ENCODE results near the gene AFAP1. TPM values are rescaled to one million over a fixed set of nuclear protein-coding genes. Genes with fewer than 3 reads are reported as not detected.

Gene AFAP1
- total RNA-seq, 2 donors from 2014 or later = 9.6 to 35.3 TPM

- Histone ChIP-seq H3K4me3 (no peak overlapping the region), H3K9me3 (no peaks in the 10 kb centered on the region), H3K27ac (peak overlapping the region in 3 of 4 donors; percentile 21 to 82 (median 79)), H3K27me3 (no peaks in the 10 kb centered on the region), H3K4me1 (peaks cover 37% of the 10 kb centered on the region), H3K36me3 (replicated peaks in 1 of 2; ENCODE audit: insufficient read depth in 1 of 2, low read depth in 2 of 2) (no peaks in the 10 kb centered on the region)
- intact Hi-C loops (cut with DNase I) = loop anchor here (5.0 kb wide), 1 partner anchor 178 kb away; no protein-coding TSS in a partner anchor
- WGBS, 2 donors = 44 to 48% methylated on average over 16 of the region's 16 CpGs
- TF ChIP-seq POLR2A (IDR thresholded peaks at IDR 0.05) (no peak), CTCF (IDR thresholded peaks at IDR 0.05) (peak; percentile 82 to 92 (median 87))
- DNase-seq (peak; percentile 79 to 88 (median 83)), ATAC-seq (peak; percentile 33)
These were observed 135.5 kb downstream of the AFAP1 start for GRCh38 chr4:7803992-7804755.

- Histone ChIP-seq H3K27ac (no peak overlapping the region), H3K9me3 (no peaks in the 10 kb centered on the region), H3K4me3 (no peak overlapping the region), H3K4me1 (peaks cover 37% of the 10 kb centered on the region), H3K36me3 (replicated peaks in 1 of 2; ENCODE audit: insufficient read depth in 1 of 2, low read depth in 2 of 2) (no peaks in the 10 kb centered on the region), H3K27me3 (no peaks in the 10 kb centered on the region)
- TF ChIP-seq CTCF (IDR thresholded peaks at IDR 0.05) = no peak
- no peak for TF ChIP-seq POLR2A (IDR thresholded peaks at IDR 0.05)
- intact Hi-C loops (cut with DNase I) = loop anchor here (5.0 kb wide), 1 partner anchor 179 kb away; no protein-coding TSS in a partner anchor
- ATAC-seq (no peak), DNase-seq (no peak)
- 90 to 91% methylated on average over 2 to 7 of the region's 7 CpGs for WGBS, 2 donors
These were observed 136.3 kb downstream of the AFAP1 start for GRCh38 chr4:7803371-7803770.

DNA sequence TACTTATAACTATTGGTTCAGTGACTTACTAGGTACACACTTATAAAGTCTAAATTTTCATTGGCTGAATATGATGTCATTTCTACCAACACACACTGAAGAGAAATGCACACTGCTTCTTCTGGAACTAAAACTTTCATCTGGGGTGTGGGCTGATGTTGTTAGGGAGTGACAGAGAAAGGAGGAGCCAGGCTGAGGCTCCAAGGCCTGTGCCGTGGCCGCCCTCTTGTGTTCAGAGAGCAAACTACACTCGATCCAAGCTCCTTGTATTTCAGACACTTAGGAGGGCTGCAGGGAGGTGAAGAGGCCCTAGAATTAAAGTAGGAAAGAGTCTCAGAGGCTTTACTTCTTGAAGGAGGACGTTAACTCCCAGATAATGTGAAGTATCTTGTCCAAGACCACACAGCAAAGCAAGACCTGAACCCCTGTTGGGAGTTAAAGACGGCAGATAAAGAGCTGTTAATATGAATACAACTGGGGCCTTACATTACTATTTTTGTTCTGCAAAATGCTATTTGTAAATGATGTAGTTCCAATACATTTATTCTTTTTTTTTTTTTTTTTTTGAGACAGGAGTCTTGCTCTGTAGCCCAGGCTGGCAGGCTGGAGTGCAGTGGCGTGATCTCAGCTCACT, 137.5 kb downstream of the AFAP1 start:
- peak; percentile 55 for ATAC-seq
- Histone ChIP-seq H3K4me3 (no peak overlapping the region), H3K36me3 (replicated peaks in 1 of 2; ENCODE audit: insufficient read depth in 1 of 2, low read depth in 2 of 2) (no peaks in the 10 kb centered on the region), H3K4me1 (peaks cover 31% of the 10 kb centered on the region), H3K9me3 (no peaks in the 10 kb centered on the region), H3K27ac (no peak overlapping the region), H3K27me3 (no peaks in the 10 kb centered on the region)
- TF ChIP-seq CTCF (IDR thresholded peaks at IDR 0.05) (peak; percentile 71 to 82 (median 76)), POLR2A (IDR thresholded peaks at IDR 0.05) (no peak)
- 32 to 38% methylated on average over 6 of the region's 6 CpGs for WGBS, 2 donors
- DNase-seq = peak; percentile 71 to 84 (median 78)
- intact Hi-C loops (cut with DNase I) = loop anchor here (5.0 kb wide), 1 partner anchor 180 kb away; no protein-coding TSS in a partner anchor

DNA sequence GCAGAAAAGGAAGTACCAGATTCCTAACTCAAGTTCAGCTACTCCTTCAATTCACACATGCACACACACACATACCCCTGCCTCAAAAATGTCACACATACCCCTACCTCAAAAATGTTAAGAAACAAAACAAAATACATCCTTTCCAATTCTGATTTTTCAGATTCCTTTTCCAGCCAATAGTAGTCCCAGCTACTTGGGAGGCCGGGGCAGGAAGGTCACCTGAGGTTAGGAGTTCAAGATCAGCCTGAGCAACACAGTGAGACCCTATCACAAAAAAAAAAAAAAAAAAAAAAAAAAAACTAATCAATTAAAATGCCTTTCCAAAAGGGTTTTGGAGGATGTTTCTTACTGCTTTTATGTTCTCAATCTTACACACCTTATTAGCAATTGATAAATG, 138.0 kb downstream of the AFAP1 start:
- no peaks in the 10 kb centered on the region for H3K27me3 ChIP-seq
- WGBS, 2 donors = 5 to 44% methylated on average over 1 of the region's 1 CpG
- no peak for TF ChIP-seq CTCF (IDR thresholded peaks at IDR 0.05)
- no peak for TF ChIP-seq POLR2A (IDR thresholded peaks at IDR 0.05)
- intact Hi-C loops (cut with DNase I) = loop anchor here (5.0 kb wide), 1 partner anchor 181 kb away; no protein-coding TSS in a partner anchor
- no peaks in the 10 kb centered on the region for H3K9me3 ChIP-seq
- H3K4me1 ChIP-seq = peaks cover 25% of the 10 kb centered on the region
- H3K36me3 ChIP-seq (replicated peaks in 1 of 2; ENCODE audit: insufficient read depth in 1 of 2, low read depth in 2 of 2) = no peaks in the 10 kb centered on the region
- no peak overlapping the region for H3K4me3 ChIP-seq
- H3K27ac ChIP-seq = no peak overlapping the region
- DNase-seq (no peak), ATAC-seq (no peak)
